GM04504 (cell line): ENCODE data around the gene TMEM238L.

Experiments
- DNase-seq: peaks from one replicate; pipeline ENCODE4 v3.0.0-alpha.2; 2012; ENCODE audit warnings: low read depth

The TMEM238L gene

GRCh38 chr17:10804546-10804945, 647 bp upstream of the TMEM238L start:
- no peak for DNase-seq

- DNase-seq: no peak
Observed at GRCh38 chr17:10803350-10803749, 549 bp downstream of the TMEM238L start.

GRCh38 chr17:10802496-10803284, 1.2 kb downstream of the TMEM238L start:
- no peak for DNase-seq

- no peak for DNase-seq
Observed at GRCh38 chr17:10799407-10799806, 4.5 kb downstream of the TMEM238L start.

GRCh38 chr17:10798910-10799309, 5.0 kb downstream of the TMEM238L start:
- DNase-seq: no peak

- no peak for DNase-seq
Observed at GRCh38 chr17:10798332-10798749, 5.6 kb downstream of the TMEM238L start.

- no peak for DNase-seq
Observed at GRCh38 chr17:10797476-10798328, 6.2 kb downstream of the TMEM238L start.

- no peak for DNase-seq
Observed at GRCh38 chr17:10793816-10794215, 10.1 kb downstream of the TMEM238L start.

- no peak for DNase-seq
Observed at GRCh38 chr17:10793256-10793655, 10.6 kb downstream of the TMEM238L start.

- no peak for DNase-seq
Observed at GRCh38 chr17:10792151-10792550, 11.7 kb downstream of the TMEM238L start.

- no peak for DNase-seq
Observed at GRCh38 chr17:10790491-10791401, 13.2 kb downstream of the TMEM238L start.

- DNase-seq: no peak
Observed at GRCh38 chr17:10789694-10790271, 14.1 kb downstream of the TMEM238L start.

GRCh38 chr17:10787306-10788045, 16.4 kb downstream of the TMEM238L start:
- DNase-seq: no peak

GRCh38 chr17:10785295-10785694, 18.6 kb downstream of the TMEM238L start:
- no peak for DNase-seq

GRCh38 chr17:10779609-10780008, 24.3 kb downstream of the TMEM238L start:
- DNase-seq: no peak

- no peak for DNase-seq
Observed at GRCh38 chr17:10777890-10778289, 26.0 kb downstream of the TMEM238L start.

GRCh38 chr17:10777131-10777807, 26.6 kb downstream of the TMEM238L start:
- no peak for DNase-seq

- DNase-seq: no peak
Observed at GRCh38 chr17:10776381-10776780, 27.5 kb downstream of the TMEM238L start.

- DNase-seq: no peak
Observed at GRCh38 chr17:10775740-10776356, 28.1 kb downstream of the TMEM238L start.

- no peak for DNase-seq
Observed at GRCh38 chr17:10775058-10775457, 28.8 kb downstream of the TMEM238L start.
